Parathyroid adenoma (tissue), 2 donors: ENCODE measurements around the gene ZSCAN4.

Experiments
- H2AFZ ChIP-seq: fragments of 300-600 bp; sonication (generic); one replicate; pipeline ENCODE4 v1.7.0; 2017; ENCODE audit warnings: antibody characterized with exemption, mild to moderate bottlenecking
- H3K27ac ChIP-seq: fragments of 300-600 bp; sonication (generic); one replicate; pipeline ENCODE4 v1.7.0; 2017
- H3K27me3 ChIP-seq: fragments of 300-600 bp; sonication (generic); one replicate; pipeline ENCODE4 v1.7.0; 2017; ENCODE audit warnings: low read length; ENCODE audit not compliant: control insufficient read depth, insufficient read depth
- H3K36me3 ChIP-seq: fragments of 300-600 bp; sonication (generic); one replicate; pipeline ENCODE4 v1.7.0; 2017; ENCODE audit warnings: low read length; ENCODE audit not compliant: control insufficient read depth, insufficient read depth
- H3K4me1 ChIP-seq: fragments of 300-600 bp; sonication (generic); one replicate; pipeline ENCODE4 v1.7.0; 2017; ENCODE audit warnings: control low read depth
- H3K4me2 ChIP-seq: fragments of 300-600 bp; sonication (generic); one replicate; pipeline ENCODE4 v1.7.0; 2017; ENCODE audit warnings: low read length
- H3K4me3 ChIP-seq: fragments of 300-600 bp; sonication (generic); one replicate; pipeline ENCODE4 v1.7.0; 2017; ENCODE audit warnings: low read depth, low read length
- H3K79me2 ChIP-seq: fragments of 300-600 bp; sonication (generic); one replicate; pipeline ENCODE4 v1.7.0; 2017; ENCODE audit warnings: control low read depth
- H3K9ac ChIP-seq: fragments of 300-600 bp; sonication (generic); one replicate; pipeline ENCODE4 v1.7.0; 2017; ENCODE audit warnings: mild to moderate bottlenecking
- H3K9me3 ChIP-seq: fragments of 300-600 bp; sonication (generic); one replicate; pipeline ENCODE4 v1.7.0; 2017; ENCODE audit warnings: low read length; ENCODE audit not compliant: control insufficient read depth
- TF ChIP-seq, protein P1 (sequence below): fragments of 300-600 bp; sonication (generic); IDR thresholded peaks from one replicate; pipeline ENCODE4 v1.7.0; 2017; ENCODE audit warnings: antibody characterized with exemption, mild to moderate bottlenecking
- donor health status: primary hyperparathyroidism.

Gene ZSCAN4

DNA sequence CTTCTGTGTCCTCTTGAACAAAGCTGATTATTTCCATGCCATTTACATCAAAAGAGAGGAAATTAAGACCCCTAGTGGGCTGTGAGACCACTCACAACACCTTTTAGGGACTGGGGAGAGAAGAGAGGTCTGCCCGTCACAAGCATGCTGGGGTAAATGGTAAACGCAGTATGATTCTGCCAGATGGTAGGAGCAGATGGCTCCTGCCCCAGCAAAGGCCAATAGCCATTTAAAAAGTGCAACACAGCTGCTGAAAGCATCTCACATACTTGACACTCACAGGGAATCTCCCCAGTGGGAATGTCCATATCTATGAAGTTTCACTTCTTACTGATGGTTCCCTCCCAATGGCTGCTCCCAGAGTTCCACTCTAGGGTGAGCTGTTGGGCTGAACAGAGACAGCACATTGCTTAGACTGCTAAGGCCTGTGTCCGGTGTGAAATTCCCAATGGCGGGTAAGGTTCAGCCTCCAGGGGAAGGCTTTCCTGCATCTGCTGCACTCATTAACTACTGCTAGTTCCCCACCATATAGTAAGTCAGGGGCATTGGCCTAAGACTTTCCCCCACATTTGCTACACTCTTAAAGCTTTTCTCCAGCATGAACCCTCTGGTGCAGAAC is 51.3 kb downstream of the ZSCAN4 start:
- H3K4me2 ChIP-seq: no peak overlapping the region
- no peak overlapping the region for H3K9ac ChIP-seq
- no peak overlapping the region for H2AFZ ChIP-seq
- no peaks in the 10 kb centered on the region for H3K27me3 ChIP-seq
- H3K36me3 ChIP-seq: no peaks in the 10 kb centered on the region
- H3K4me1 ChIP-seq: no peaks in the 10 kb centered on the region
- no peaks in the 10 kb centered on the region for H3K9me3 ChIP-seq
- TF ChIP-seq, protein P1, sequence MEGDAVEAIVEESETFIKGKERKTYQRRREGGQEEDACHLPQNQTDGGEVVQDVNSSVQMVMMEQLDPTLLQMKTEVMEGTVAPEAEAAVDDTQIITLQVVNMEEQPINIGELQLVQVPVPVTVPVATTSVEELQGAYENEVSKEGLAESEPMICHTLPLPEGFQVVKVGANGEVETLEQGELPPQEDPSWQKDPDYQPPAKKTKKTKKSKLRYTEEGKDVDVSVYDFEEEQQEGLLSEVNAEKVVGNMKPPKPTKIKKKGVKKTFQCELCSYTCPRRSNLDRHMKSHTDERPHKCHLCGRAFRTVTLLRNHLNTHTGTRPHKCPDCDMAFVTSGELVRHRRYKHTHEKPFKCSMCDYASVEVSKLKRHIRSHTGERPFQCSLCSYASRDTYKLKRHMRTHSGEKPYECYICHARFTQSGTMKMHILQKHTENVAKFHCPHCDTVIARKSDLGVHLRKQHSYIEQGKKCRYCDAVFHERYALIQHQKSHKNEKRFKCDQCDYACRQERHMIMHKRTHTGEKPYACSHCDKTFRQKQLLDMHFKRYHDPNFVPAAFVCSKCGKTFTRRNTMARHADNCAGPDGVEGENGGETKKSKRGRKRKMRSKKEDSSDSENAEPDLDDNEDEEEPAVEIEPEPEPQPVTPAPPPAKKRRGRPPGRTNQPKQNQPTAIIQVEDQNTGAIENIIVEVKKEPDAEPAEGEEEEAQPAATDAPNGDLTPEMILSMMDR: no peak
- no peak overlapping the region for H3K4me3 ChIP-seq
- no peaks in the 10 kb centered on the region for H3K79me2 ChIP-seq
- no peak overlapping the region for H3K27ac ChIP-seq

- H3K36me3 ChIP-seq: no peaks in the 10 kb centered on the region
- no peaks in the 10 kb centered on the region for H3K27me3 ChIP-seq
- TF ChIP-seq, protein P1: no peak
- no peaks in the 10 kb centered on the region for H3K79me2 ChIP-seq
- no peak overlapping the region for H3K4me3 ChIP-seq
- H2AFZ ChIP-seq: no peak overlapping the region
- no peak overlapping the region for H3K27ac ChIP-seq
- H3K9me3 ChIP-seq: no peaks in the 10 kb centered on the region
- H3K4me2 ChIP-seq: no peak overlapping the region
- no peak overlapping the region for H3K9ac ChIP-seq
- H3K4me1 ChIP-seq: no peaks in the 10 kb centered on the region
Observed at GRCh38 chr19:57720878-57721277, 52.1 kb downstream of the ZSCAN4 start.
